Loucy (cell line): ENCODE measurements around the gene PLPP2.

Experiments
- H2AFZ ChIP-seq: fragments of 200-600 bp; sonication (generic); 2 replicates; pipeline ENCODE4 v1.6.0; 2016; ENCODE audit warnings: antibody characterized with exemption, mild to moderate bottlenecking, low read length, moderate library complexity
- H3F3A ChIP-seq: fragments of 200-600 bp; 2 replicates; pipeline ENCODE4 v1.6.0; 2016; ENCODE audit warnings: antibody characterized with exemption, low read depth, mild to moderate bottlenecking
- H3K27me3 ChIP-seq: fragments of 200-600 bp; sonication (generic); 2 replicates; pipeline ENCODE4 v1.6.1; 2014; ENCODE audit warnings: low read length, mild to moderate bottlenecking; ENCODE audit not compliant: insufficient read depth, poor library complexity, severe bottlenecking
- H3K36me3 ChIP-seq: fragments of 200-600 bp; sonication (generic); 2 replicates; pipeline ENCODE4 v1.6.1; 2016; ENCODE audit warnings: low read length; ENCODE audit not compliant: insufficient read depth
- H3K4me1 ChIP-seq: fragments of 200-600 bp; sonication (generic); 2 replicates; pipeline ENCODE4 v1.5.1; 2014; ENCODE audit warnings: low read length, mild to moderate bottlenecking; ENCODE audit not compliant: insufficient read depth, poor library complexity, severe bottlenecking
- H3K4me2 ChIP-seq: fragments of 200-600 bp; sonication (generic); 2 replicates; pipeline ENCODE4 v1.6.0; 2014; ENCODE audit warnings: antibody characterized with exemption, low read length, low read depth, mild to moderate bottlenecking; ENCODE audit not compliant: poor library complexity, severe bottlenecking
- H3K4me3 ChIP-seq: fragments of 200-600 bp; sonication (generic); 2 replicates; pipeline ENCODE4 v1.5.1; 2014; ENCODE audit warnings: low read length, mild to moderate bottlenecking, mixed read lengths; ENCODE audit not compliant: poor library complexity, severe bottlenecking
- H3K79me2 ChIP-seq: fragments of 200-600 bp; sonication (generic); 2 replicates; pipeline ENCODE4 v1.6.1; 2014; ENCODE audit warnings: low read length; ENCODE audit not compliant: insufficient read depth
- H3K9ac ChIP-seq: fragments of 200-600 bp; sonication (generic); 2 replicates; pipeline ENCODE4 v1.6.0; 2014; ENCODE audit warnings: mild to moderate bottlenecking, low read depth, low read length, moderate library complexity; ENCODE audit not compliant: poor library complexity, severe bottlenecking
- H3K9me2 ChIP-seq: fragments of 200-600 bp; sonication (generic); replicated peaks from 2 replicates; pipeline ENCODE4 v1.6.1; 2016; ENCODE audit warnings: low read depth, low read length, mixed read lengths
- H3K9me3 ChIP-seq: fragments of 200-600 bp; sonication (generic); 2 replicates; pipeline ENCODE4 v1.6.1; 2014; ENCODE audit warnings: mild to moderate bottlenecking, antibody characterized with exemption, low read length, low read depth; ENCODE audit not compliant: insufficient read depth
- H4K20me1 ChIP-seq: fragments of 200-600 bp; sonication (generic); 2 replicates; pipeline ENCODE4 v1.6.0; 2014; ENCODE audit warnings: antibody characterized with exemption, low read length, mild to moderate bottlenecking; ENCODE audit not compliant: insufficient read depth, poor library complexity, severe bottlenecking
- CTCF ChIP-seq: fragments of 200-600 bp; sonication (generic); conservative IDR thresholded peaks from 2 replicates; pipeline ENCODE4 v1.5.1; 2014; ENCODE audit warnings: mild to moderate bottlenecking, antibody characterized with exemption, low read length
- EZH2phosphoT487 ChIP-seq: fragments of 200-600 bp; IDR thresholded peaks from 2 replicates; pipeline ENCODE4 v1.6.1; 2018; ENCODE audit warnings: antibody characterized with exemption, mild to moderate bottlenecking, moderate library complexity, borderline replicate concordance

The PLPP2 gene

DNA sequence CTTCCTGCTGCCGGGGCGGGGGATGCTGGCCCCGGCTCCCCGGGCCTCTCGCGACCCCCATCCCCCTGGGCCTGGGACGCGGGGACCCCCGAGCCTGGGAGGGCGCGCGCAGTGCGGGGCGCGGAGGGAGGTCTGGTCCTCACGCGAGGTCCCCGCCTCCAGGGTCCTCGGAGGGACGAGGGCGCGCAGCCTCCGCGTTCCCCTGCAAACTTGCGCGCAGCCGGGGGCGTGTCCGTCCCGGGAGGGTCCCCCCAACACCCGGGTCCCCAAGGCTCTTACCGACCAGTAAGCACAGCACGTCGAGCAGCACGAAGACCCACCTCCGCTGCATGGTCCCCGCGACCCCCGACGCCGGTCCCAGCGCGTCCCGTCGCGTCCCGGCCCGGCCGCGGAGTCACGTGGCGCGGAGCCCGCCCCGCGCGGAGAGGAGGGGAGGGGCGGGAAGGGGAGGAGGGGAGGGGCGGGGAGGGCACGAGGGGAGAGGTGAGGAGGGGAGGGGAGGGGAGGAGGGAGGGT lies at the start of gene PLPP2:
Gene PLPP2, minus strand, starts transcription at position 398 of the 516 bp plus-strand sequence. Its CDS starts 67 bp downstream, at position 331.
- Histone ChIP-seq H4K20me1 (no peaks in the 10 kb centered on the region), H3F3A (no peaks in the 10 kb centered on the region), H3K36me3 (no peaks in the 10 kb centered on the region), H3K9me2 (no peaks in the 10 kb centered on the region), H3K4me2 (no peak within 1 kb of the TSS), H3K9me3 (no peaks in the 10 kb centered on the region), H3K4me3 (no peak within 1 kb of the TSS), H2AFZ (no peak within 1 kb of the TSS), H3K27me3 (no peaks in the 10 kb centered on the region), H3K79me2 (no peaks in the 10 kb centered on the region), H3K4me1 (no peaks in the 10 kb centered on the region), H3K9ac (no peak within 1 kb of the TSS)
- TF ChIP-seq CTCF (no peak), EZH2phosphoT487 (no peak)

GRCh38 chr19:340620-341385 lies 49.6 kb upstream of the PLPP2 start:
- H3K27me3 ChIP-seq: no peaks in the 10 kb centered on the region

DNA sequence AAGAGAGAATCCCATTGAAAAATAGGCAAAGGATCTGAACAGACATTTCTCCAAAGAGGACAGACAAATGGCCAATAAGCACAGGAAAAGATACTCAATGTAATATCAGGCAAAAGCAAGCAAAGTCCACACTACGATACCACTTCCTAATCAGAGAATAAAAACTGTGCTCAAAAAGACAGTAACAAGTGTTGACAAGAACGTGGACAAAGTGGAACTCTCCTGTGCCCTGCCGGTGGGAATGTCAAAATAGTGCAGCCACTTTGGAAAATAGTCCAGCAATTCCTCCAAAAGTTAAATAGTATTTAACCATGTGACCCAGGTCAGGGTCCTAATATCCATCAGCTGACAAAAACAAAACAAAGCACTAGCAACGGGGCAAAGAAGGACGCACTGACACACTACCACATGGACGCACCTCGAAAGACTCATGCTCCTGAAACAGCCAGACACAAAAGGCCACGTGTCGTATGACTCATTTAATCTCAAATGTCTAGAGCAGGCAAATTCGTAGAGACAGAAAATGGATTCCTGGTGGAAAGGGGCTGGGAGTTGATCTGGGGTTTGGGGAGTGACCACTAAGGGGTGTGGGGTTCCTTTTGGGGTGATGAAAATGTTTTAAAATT lies 48.2 kb upstream of the PLPP2 start:
- H3K79me2 ChIP-seq: peaks cover 90% of the 10 kb centered on the region
- peaks cover 51% of the 10 kb centered on the region for H3K4me1 ChIP-seq
- H4K20me1 ChIP-seq: peaks cover 14% of the 10 kb centered on the region

More at GRCh38 chr19:340620-341385, 49.6 kb upstream of the PLPP2 start:
- H4K20me1 ChIP-seq: peaks cover 14% of the 10 kb centered on the region
- no peak for TF ChIP-seq CTCF
- H3F3A ChIP-seq: no peaks in the 10 kb centered on the region
- no peaks in the 10 kb centered on the region for H3K9me2 ChIP-seq
- H3K79me2 ChIP-seq: peaks cover 76% of the 10 kb centered on the region
- no peaks in the 10 kb centered on the region for H3K36me3 ChIP-seq
- peak overlapping the region; percentile 99 for H3K4me2 ChIP-seq
- H3K9me3 ChIP-seq: no peaks in the 10 kb centered on the region
- no peak overlapping the region for H2AFZ ChIP-seq
- H3K9ac ChIP-seq: peak overlapping the region; percentile 94
- peaks cover 57% of the 10 kb centered on the region for H3K4me1 ChIP-seq
- peak overlapping the region; percentile 100 for H3K4me3 ChIP-seq

More for the DNA sequence above, 48.2 kb upstream of the PLPP2 start:
- Histone ChIP-seq H3K4me3 (peak overlapping the region; percentile 100), H2AFZ (no peak overlapping the region), H3K9ac (no peak overlapping the region), H3K36me3 (peaks cover 4% of the 10 kb centered on the region; the same call in 1 of the 2 replicates), H3K9me2 (no peaks in the 10 kb centered on the region), H3K27me3 (no peaks in the 10 kb centered on the region), H3F3A (no peaks in the 10 kb centered on the region), H3K9me3 (no peaks in the 10 kb centered on the region), H3K4me2 (peak overlapping the region; percentile 99)
- TF ChIP-seq CTCF: no peak
- TF ChIP-seq EZH2phosphoT487: no peak
